DND-41 (cell line): ENCODE measurements around the gene NRP1.

Experiments used
- ATAC-seq: fragments of 200-7000 bp; cut with Tn5 transposase; 3 replicates; pipeline ENCODE4 v1.9.1; 2021; ENCODE audit warnings: low read depth; ENCODE audit not compliant: insufficient read depth
- DNase-seq: peaks from one replicate; pipeline ENCODE4 v3.0.0-alpha.2; 2020
- H2AFZ ChIP-seq: 2 replicates; pipeline ENCODE4 v1.6.0; 2012; ENCODE audit warnings: low read depth, low read length
- H3K27ac ChIP-seq: 2 replicates; pipeline ENCODE4 v1.5.1; 2012; ENCODE audit warnings: low read length, inconsistent platforms
- H3K27me3 ChIP-seq: fragments of 200-600 bp; sonication (generic); 2 replicates; pipeline ENCODE4 v1.6.0; 2012; ENCODE audit warnings: low read length, mild to moderate bottlenecking, inconsistent platforms; ENCODE audit not compliant: insufficient read depth, poor library complexity
- H3K36me3 ChIP-seq: 2 replicates; pipeline ENCODE4 v1.5.1; 2012; ENCODE audit warnings: low read length, inconsistent platforms; ENCODE audit not compliant: insufficient read depth
- H3K4me1 ChIP-seq: 2 replicates; pipeline ENCODE4 v1.5.1; 2012; ENCODE audit warnings: mild to moderate bottlenecking, low read length; ENCODE audit not compliant: insufficient read depth
- H3K4me2 ChIP-seq: 2 replicates; pipeline ENCODE4 v1.6.0; 2012; ENCODE audit warnings: mild to moderate bottlenecking, moderate library complexity, low read length, inconsistent platforms; ENCODE audit not compliant: insufficient read depth
- H3K4me3 ChIP-seq, 2 experiments: fragments of 200-600 bp in 1 of 2; shearing (Covaris generic) in 1 of 2; 2 replicates each; pipeline ENCODE4 v1.5.1; 2012 to 2016; ENCODE audit warnings: inconsistent platforms in 2 of 2, low read length in 2 of 2, mild to moderate bottlenecking in 2 of 2, low read depth in 1 of 2, moderate library complexity in 1 of 2
- H3K79me2 ChIP-seq: 2 replicates; pipeline ENCODE4 v1.6.0; 2012; ENCODE audit warnings: low read length, inconsistent platforms; ENCODE audit not compliant: insufficient read depth
- H3K9ac ChIP-seq: 2 replicates; pipeline ENCODE4 v1.6.0; 2012; ENCODE audit warnings: low read depth, mild to moderate bottlenecking, inconsistent platforms, low read length, moderate library complexity
- H3K9me3 ChIP-seq: 2 replicates; pipeline ENCODE4 v1.5.1; 2012; ENCODE audit warnings: low read length, moderate library complexity, mild to moderate bottlenecking, inconsistent platforms; ENCODE audit not compliant: insufficient read depth, severe bottlenecking
- H4K20me1 ChIP-seq: 2 replicates; pipeline ENCODE4 v1.6.0; 2012; ENCODE audit warnings: low read length; ENCODE audit not compliant: insufficient read depth
- CTCF ChIP-seq: IDR thresholded peaks from 2 replicates; pipeline ENCODE4 v1.5.1; 2012; ENCODE audit warnings: borderline replicate concordance, low read length, moderate library complexity, mild to moderate bottlenecking; ENCODE audit not compliant: poor library complexity, severe bottlenecking; ENCODE audit errors: extremely low read depth
- EZH2 ChIP-seq: IDR thresholded peaks from 3 replicates; pipeline ENCODE4 v1.6.1; 2012; ENCODE audit warnings: borderline replicate concordance, low read depth, mild to moderate bottlenecking, moderate library complexity, low read length, inconsistent platforms; ENCODE audit not compliant: severe bottlenecking

The NRP1 gene

GRCh38 chr10:33256458-33256857 lies 78.0 kb downstream of the NRP1 start:
- H3K27ac ChIP-seq: no peak overlapping the region
- no peak for TF ChIP-seq EZH2
- TF ChIP-seq CTCF: no peak
- H3K27me3 ChIP-seq: no peaks in the 10 kb centered on the region
- H3K79me2 ChIP-seq: no peaks in the 10 kb centered on the region
- no peaks in the 10 kb centered on the region for H3K9me3 ChIP-seq
- H3K4me3 ChIP-seq: no peak overlapping the region
- no peaks in the 10 kb centered on the region for H3K36me3 ChIP-seq
- no peak for ATAC-seq
- H3K4me2 ChIP-seq: no peak overlapping the region
- no peak overlapping the region for H2AFZ ChIP-seq
- no peak overlapping the region for H3K9ac ChIP-seq
- H3K4me1 ChIP-seq: no peaks in the 10 kb centered on the region
- no peak for DNase-seq
- H4K20me1 ChIP-seq: no peaks in the 10 kb centered on the region

GRCh38 chr10:33254556-33255160 lies 79.8 kb downstream of the NRP1 start:
- Histone ChIP-seq H2AFZ (no peak overlapping the region), H4K20me1 (no peaks in the 10 kb centered on the region), H3K4me2 (no peak overlapping the region), H3K36me3 (no peaks in the 10 kb centered on the region), H3K27me3 (no peaks in the 10 kb centered on the region), H3K27ac (no peak overlapping the region), H3K9me3 (no peaks in the 10 kb centered on the region), H3K4me1 (peaks cover 13% of the 10 kb centered on the region), H3K9ac (no peak overlapping the region), H3K4me3 (no peak overlapping the region), H3K79me2 (no peaks in the 10 kb centered on the region)
- ATAC-seq (no peak), DNase-seq (no peak)
- no peak for TF ChIP-seq CTCF
- no peak for TF ChIP-seq EZH2

DNA sequence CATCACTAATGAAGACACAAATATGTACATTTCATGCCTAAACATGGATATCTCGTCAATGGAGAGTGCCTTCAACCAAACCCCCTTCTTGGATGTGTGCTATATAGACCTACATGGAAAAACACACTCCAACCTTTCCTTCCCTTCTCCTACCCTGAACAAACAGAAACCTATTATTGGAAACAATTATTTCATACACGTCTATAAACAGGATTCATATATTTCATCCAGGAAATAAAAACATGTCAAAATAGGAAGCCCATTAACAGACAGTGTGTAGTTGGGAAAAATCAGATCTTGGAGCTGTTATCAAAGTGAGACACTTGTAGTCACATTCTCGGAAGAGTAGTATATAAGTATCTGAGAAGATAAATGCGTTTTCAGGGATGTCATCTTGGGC lies 81.1 kb downstream of the NRP1 start:
- Histone ChIP-seq H3K4me3 (no peak overlapping the region), H4K20me1 (no peaks in the 10 kb centered on the region), H3K27me3 (no peaks in the 10 kb centered on the region), H3K4me1 (peaks cover 26% of the 10 kb centered on the region), H3K27ac (no peak overlapping the region), H3K9ac (no peak overlapping the region), H3K36me3 (no peaks in the 10 kb centered on the region), H3K9me3 (no peaks in the 10 kb centered on the region), H3K4me2 (no peak overlapping the region), H2AFZ (no peak overlapping the region), H3K79me2 (no peaks in the 10 kb centered on the region)
- ATAC-seq (no peak), DNase-seq (no peak)
- no peak for TF ChIP-seq CTCF
- no peak for TF ChIP-seq EZH2

GRCh38 chr10:33252794-33253203 lies 81.7 kb downstream of the NRP1 start:
- Histone ChIP-seq H3K4me1 (peaks cover 32% of the 10 kb centered on the region), H3K79me2 (no peaks in the 10 kb centered on the region), H4K20me1 (no peaks in the 10 kb centered on the region), H3K27me3 (no peaks in the 10 kb centered on the region), H2AFZ (no peak overlapping the region), H3K4me3 (no peak overlapping the region), H3K27ac (no peak overlapping the region), H3K4me2 (no peak overlapping the region), H3K9ac (no peak overlapping the region), H3K36me3 (no peaks in the 10 kb centered on the region), H3K9me3 (no peaks in the 10 kb centered on the region)
- ATAC-seq (no peak), DNase-seq (no peak)
- TF ChIP-seq EZH2 (no peak), CTCF (no peak)
